Urinary bladder (tissue), 4 donors: ENCODE measurements around the gene CPT1B. TPM values are rescaled to one million over a fixed set of nuclear protein-coding genes. Genes with fewer than 3 reads are reported as not detected.
A peak's percentile ranks its signal among the peaks of the same experiment; 100 is the strongest.

Experiments
- DNase-seq: peaks from one replicate; pipeline ENCODE4 v3.0.0-alpha.2; 2015; ENCODE audit errors: extremely low spot score
- H3K27ac ChIP-seq: one replicate; pipeline ENCODE4 v1.5.1; 2013; ENCODE audit warnings: low read depth, mild to moderate bottlenecking, moderate library complexity
- H3K36me3 ChIP-seq: one replicate; pipeline ENCODE4 v1.6.1; 2013; ENCODE audit warnings: mild to moderate bottlenecking, moderate library complexity; ENCODE audit not compliant: insufficient read depth
- H3K4me1 ChIP-seq: one replicate; pipeline ENCODE4 v1.6.1; 2013; ENCODE audit warnings: mild to moderate bottlenecking, moderate library complexity; ENCODE audit not compliant: insufficient read depth
- H3K4me3 ChIP-seq: one replicate; pipeline ENCODE4 v1.5.1; 2013; ENCODE audit warnings: low read depth, low read length
- WGBS: extraction: QIAGEN DNeasy Blood & Tissue Kit; methylation state at CpG from one replicate; pipeline ENCODE4 v1.1.7; 2013; 5-methylcytosine and 5-hydroxymethylcytosine counted together
- polyA plus RNA-seq: library from polyadenylated mRNA; stranded (reverse); fragments of 200-250 nt; gene quantifications from one replicate; pipeline ENCODE4 v1.2.3, GENCODE V29; 2013
- total RNA-seq: library from RNA; depleted of rRNA; stranded (reverse); fragments of >200 nt; gene quantifications from one replicate; pipeline ENCODE4 v1.2.3, GENCODE V29; 2014
- donor health status: healthy with polysubstance abuse.
- donor health status: healthy.

The CPT1B gene
- total and polyA plus RNA-seq, 2 donors: 5.5 to 6.2 TPM

GRCh38 chr22:50562523-50563412, 15.5 kb downstream of the CPT1B start, which contains the start of gene SYCE3:
Gene SYCE3, minus strand, starts transcription at chr22:50562919. Its CDS starts 6,514 bp downstream, at chr22:50556405.
- WGBS: 6% methylated on average over 60 of the region's 61 CpGs
- H3K27ac ChIP-seq: no peak within 1 kb of the TSS
- peak; percentile 84 for DNase-seq

DNA sequence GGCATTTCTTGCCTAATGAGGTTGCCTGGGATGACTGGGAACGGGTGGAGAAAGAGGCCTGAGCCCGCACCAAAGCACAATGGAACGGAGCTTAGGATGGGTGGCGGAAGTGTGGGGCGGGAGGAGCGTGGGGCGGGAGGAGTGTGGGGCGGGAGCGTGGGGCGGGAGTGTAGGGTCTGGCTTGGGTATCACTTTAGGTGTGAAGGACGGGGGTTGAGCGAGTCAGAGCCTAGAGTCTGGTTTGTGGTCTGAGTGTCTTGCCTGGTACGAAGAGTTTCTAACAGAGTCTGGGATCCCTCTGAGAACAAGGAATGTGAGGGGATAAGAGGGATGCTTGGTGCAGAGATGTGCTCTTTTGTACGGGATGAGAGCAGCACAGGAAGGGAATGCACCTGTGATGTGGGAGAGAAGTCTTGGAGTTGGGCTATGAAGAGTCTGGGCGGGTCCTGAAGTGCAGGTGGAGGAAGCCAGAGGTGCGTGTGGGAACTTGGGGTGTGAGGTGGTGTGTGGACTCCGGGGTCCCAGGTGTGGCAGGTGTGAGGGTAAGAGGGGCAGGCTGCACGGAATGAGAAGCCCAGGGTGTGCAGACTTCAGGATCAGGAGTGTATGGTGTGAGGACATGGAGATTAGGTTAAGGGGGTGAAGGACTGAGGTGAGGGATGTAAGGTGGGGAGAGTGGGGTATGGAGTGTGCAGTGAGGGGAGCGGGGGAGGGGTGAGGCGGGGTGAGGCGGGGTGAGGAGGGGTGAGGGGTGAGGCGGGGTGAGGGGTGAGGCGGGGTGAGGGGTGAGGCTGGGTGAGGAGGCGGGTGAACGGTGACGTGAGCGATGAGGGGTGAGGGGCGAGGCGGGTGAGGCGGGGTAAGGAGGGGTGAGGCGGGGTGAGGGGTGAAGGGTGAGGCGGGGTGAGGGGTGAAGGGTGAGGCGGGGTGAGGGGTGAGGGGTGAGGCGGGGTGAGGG, 16.5 kb downstream of the CPT1B start:
- no peak overlapping the region for H3K4me3 ChIP-seq
- H3K36me3 ChIP-seq: no peaks in the 10 kb centered on the region
- no peak for DNase-seq
- 69% methylated on average over 24 of the region's 34 CpGs for WGBS
- no peak overlapping the region for H3K27ac ChIP-seq
- H3K4me1 ChIP-seq: no peaks in the 10 kb centered on the region

More at GRCh38 chr22:50562523-50563412, 15.5 kb downstream of the CPT1B start, which contains the start of gene SYCE3:
- Histone ChIP-seq H3K4me1 (no peaks in the 10 kb centered on the region), H3K4me3 (peak within 1 kb of the TSS; percentile 47), H3K36me3 (no peaks in the 10 kb centered on the region)

DNA sequence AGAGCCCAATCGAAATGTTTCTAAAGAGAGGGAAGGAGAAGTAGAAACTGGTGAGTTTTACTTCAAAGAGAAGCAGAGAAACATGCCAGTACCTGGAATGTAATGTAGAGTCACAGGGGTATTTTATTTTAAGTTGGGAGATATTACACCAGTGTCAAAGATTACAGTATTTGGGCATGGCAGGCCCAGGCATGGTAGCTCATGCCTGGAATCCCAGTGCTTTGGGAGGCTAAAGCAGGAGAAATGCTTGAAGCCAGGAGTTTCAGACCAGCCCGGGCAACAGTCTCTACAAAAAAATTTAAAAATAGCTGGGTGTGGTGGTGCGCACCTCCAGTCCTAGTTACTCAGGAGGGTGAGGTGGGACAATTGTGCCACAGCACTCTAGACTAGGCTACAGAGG, 18.2 kb downstream of the CPT1B start:
- DNase-seq: no peak
- no peak overlapping the region for H3K4me3 ChIP-seq
- no peak overlapping the region for H3K27ac ChIP-seq
- H3K36me3 ChIP-seq: no peaks in the 10 kb centered on the region
- WGBS: 85% methylated on average over 3 of the region's 3 CpGs
- H3K4me1 ChIP-seq: no peaks in the 10 kb centered on the region

GRCh38 chr22:50556703-50557102, 21.5 kb downstream of the CPT1B start:
- DNase-seq: no peak
- no peaks in the 10 kb centered on the region for H3K4me1 ChIP-seq
- no peak overlapping the region for H3K27ac ChIP-seq
- no peaks in the 10 kb centered on the region for H3K36me3 ChIP-seq
- 85% methylated on average over 5 of the region's 5 CpGs for WGBS
- H3K4me3 ChIP-seq: no peak overlapping the region

DNA sequence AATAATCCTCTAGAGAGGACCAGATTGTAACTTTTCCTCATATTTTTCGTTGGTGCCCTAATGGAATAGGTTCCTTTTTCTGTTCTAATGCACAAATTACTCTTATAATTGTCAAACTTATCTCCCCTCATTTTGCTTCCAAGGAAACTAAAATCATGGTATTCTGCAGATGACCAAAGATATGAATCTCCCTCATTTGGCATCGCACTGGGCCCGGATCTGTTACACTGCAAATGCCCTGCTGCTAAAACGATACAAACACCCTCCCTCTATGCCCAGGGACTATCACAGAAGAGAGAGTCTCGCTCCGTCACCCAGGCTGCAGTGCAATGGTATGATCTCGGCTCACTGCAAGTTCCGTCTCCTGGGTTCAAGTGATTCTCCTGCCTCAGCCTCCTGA, 24.9 kb downstream of the CPT1B start:
- no peak for DNase-seq
- WGBS: 85% methylated on average over 8 of the region's 8 CpGs
- no peaks in the 10 kb centered on the region for H3K36me3 ChIP-seq
- H3K4me1 ChIP-seq: no peaks in the 10 kb centered on the region
- H3K4me3 ChIP-seq: no peak overlapping the region
- H3K27ac ChIP-seq: no peak overlapping the region

GRCh38 chr22:50551160-50551752, 27.0 kb downstream of the CPT1B start:
- DNase-seq: no peak
- H3K4me1 ChIP-seq: no peaks in the 10 kb centered on the region
- H3K4me3 ChIP-seq: no peak overlapping the region
- WGBS: 88% methylated on average over 11 of the region's 11 CpGs
- no peaks in the 10 kb centered on the region for H3K36me3 ChIP-seq
- H3K27ac ChIP-seq: no peak overlapping the region

DNA sequence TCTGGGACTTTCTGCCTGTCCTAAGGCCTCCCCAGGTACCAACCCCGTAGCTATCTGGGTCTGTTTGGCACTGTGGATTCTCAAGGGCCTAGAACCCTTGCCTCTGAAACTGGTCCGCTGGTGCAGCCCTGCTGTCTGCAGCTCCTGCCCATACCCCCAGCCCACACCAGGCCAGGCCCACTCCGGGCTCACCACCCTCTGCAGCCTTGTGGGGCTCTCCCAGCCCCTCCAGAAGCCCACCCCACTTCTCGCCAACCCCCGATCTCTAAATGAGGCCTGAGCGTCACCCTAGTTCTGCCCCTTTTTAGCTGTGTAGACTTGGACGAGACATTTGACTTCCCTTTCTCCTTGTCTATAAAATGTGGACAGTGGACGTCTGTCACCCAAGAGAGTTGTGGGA, 27.8 kb downstream of the CPT1B start:
- 87% methylated on average over 8 of the region's 8 CpGs for WGBS
- H3K4me3 ChIP-seq: no peak overlapping the region
- no peak overlapping the region for H3K27ac ChIP-seq
- H3K4me1 ChIP-seq: no peaks in the 10 kb centered on the region
- no peak for DNase-seq
- H3K36me3 ChIP-seq: no peaks in the 10 kb centered on the region

GRCh38 chr22:50548921-50549790, 29.1 kb downstream of the CPT1B start:
- no peak for DNase-seq
- no peaks in the 10 kb centered on the region for H3K4me1 ChIP-seq

GRCh38 chr22:50548040-50548920, 29.9 kb downstream of the CPT1B start:
- Histone ChIP-seq H3K36me3 (no peaks in the 10 kb centered on the region), H3K27ac (no peak overlapping the region), H3K4me3 (peak overlapping the region; percentile 12), H3K4me1 (no peaks in the 10 kb centered on the region)
- no peak for DNase-seq
- WGBS: 7% methylated on average over 56 of the region's 56 CpGs

More at GRCh38 chr22:50548921-50549790, 29.1 kb downstream of the CPT1B start:
- peak overlapping the region; percentile 12 for H3K4me3 ChIP-seq
- WGBS: 65% methylated on average over 68 of the region's 68 CpGs
- no peaks in the 10 kb centered on the region for H3K36me3 ChIP-seq
- H3K27ac ChIP-seq: no peak overlapping the region

DNA sequence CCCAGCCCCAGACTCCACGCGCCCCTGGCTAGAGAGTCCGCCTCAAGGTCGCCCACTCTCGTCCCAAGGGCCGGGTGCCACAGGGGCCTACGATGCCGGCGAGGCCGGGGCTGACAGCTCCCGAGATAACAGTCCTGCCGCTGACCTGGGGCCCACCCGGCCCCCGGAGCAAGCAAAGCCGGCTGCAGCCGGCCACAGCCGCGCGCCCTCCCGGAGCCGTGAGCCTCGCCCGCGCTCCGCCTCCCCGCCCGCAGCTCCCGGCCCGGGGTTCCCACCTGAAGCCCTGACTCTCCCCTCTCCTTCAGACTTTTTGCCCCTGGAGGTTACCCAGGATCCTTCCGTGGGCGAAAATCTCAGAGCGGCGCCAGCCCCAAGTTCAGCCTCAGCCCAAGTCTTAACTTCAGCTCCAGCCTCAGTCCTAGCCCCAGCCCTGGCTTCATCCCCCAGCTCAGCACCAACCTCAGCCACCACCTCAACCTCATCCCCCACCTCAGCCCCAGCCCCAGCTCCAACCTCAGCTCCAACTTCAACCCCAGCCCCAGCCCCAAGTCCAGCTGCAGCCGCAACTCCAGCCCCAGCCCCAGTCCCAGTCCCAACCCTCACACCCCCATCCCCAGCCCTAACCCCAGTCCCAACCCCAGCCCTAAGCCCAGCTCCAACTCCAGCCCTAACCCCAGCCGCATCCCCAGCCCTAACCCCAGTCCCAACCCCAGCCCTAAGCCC, 30.8 kb downstream of the CPT1B start:
- Histone ChIP-seq H3K4me1 (no peaks in the 10 kb centered on the region), H3K36me3 (no peaks in the 10 kb centered on the region), H3K27ac (no peak overlapping the region), H3K4me3 (no peak overlapping the region)
- WGBS: 19% methylated on average over 35 of the region's 35 CpGs
- no peak for DNase-seq
